ENCODE results near the gene MOGAT2. TPM values are rescaled to one million over a fixed set of nuclear protein-coding genes. Genes with fewer than 3 reads are reported as not detected.

Gene MOGAT2
- total RNA-seq, 1 experiment from 2014 or later = not detected

- no peak for DNase-seq (ENCODE audit: low read depth)
Measured at GRCh38 chr11:75759832-75760231, 42.2 kb downstream of the MOGAT2 start.

- no peak for DNase-seq (ENCODE audit: low read depth)
Measured at GRCh38 chr11:75760243-75760642, 42.6 kb downstream of the MOGAT2 start.

GRCh38 chr11:75760710-75761493 lies 43.3 kb downstream of the MOGAT2 start:
- no peak for DNase-seq (ENCODE audit: low read depth)

- no peak for DNase-seq (ENCODE audit: low read depth)
Measured at GRCh38 chr11:75762158-75762557, 44.5 kb downstream of the MOGAT2 start.

GRCh38 chr11:75762885-75763284 lies 45.2 kb downstream of the MOGAT2 start:
- DNase-seq (ENCODE audit: low read depth) = no peak

- DNase-seq (ENCODE audit: low read depth) = no peak
Measured at GRCh38 chr11:75763846-75764245, 46.2 kb downstream of the MOGAT2 start.

GRCh38 chr11:75765116-75765515 lies 47.5 kb downstream of the MOGAT2 start:
- DNase-seq (ENCODE audit: low read depth) = no peak

GRCh38 chr11:75766443-75767227 lies 49.0 kb downstream of the MOGAT2 start:
- no peak for DNase-seq (ENCODE audit: low read depth)

- no peak for DNase-seq (ENCODE audit: low read depth)
Measured at GRCh38 chr11:75767228-75767572, 49.6 kb downstream of the MOGAT2 start.

GRCh38 chr11:75767793-75768111 lies 50.1 kb downstream of the MOGAT2 start:
- DNase-seq (ENCODE audit: low read depth) = no peak

- DNase-seq (ENCODE audit: low read depth) = peak; percentile 65
Measured at GRCh38 chr11:75768112-75768908, 50.7 kb downstream of the MOGAT2 start, which contains the start of gene DGAT2. Gene DGAT2 (plus strand): TSS chr11:75768778. CDS start chr11:75768992, 214 bp downstream.

- DNase-seq (ENCODE audit: low read depth) = no peak
Measured at GRCh38 chr11:75768909-75769771, 51.5 kb downstream of the MOGAT2 start.

GRCh38 chr11:75770102-75770501 lies 52.5 kb downstream of the MOGAT2 start:
- DNase-seq (ENCODE audit: low read depth) = no peak

GRCh38 chr11:75771646-75772410 lies 54.2 kb downstream of the MOGAT2 start:
- DNase-seq (ENCODE audit: low read depth) = peak; percentile 67

- DNase-seq (ENCODE audit: low read depth) = no peak
Measured at GRCh38 chr11:75773595-75774353, 56.1 kb downstream of the MOGAT2 start.

GRCh38 chr11:75775056-75775455 lies 57.4 kb downstream of the MOGAT2 start:
- no peak for DNase-seq (ENCODE audit: low read depth)

- DNase-seq (ENCODE audit: low read depth) = no peak
Measured at GRCh38 chr11:75776546-75776945, 58.9 kb downstream of the MOGAT2 start.

GRCh38 chr11:75777461-75778110 lies 59.9 kb downstream of the MOGAT2 start:
- no peak for DNase-seq (ENCODE audit: low read depth)

- DNase-seq (ENCODE audit: low read depth) = no peak
Measured at GRCh38 chr11:75778962-75779361, 61.3 kb downstream of the MOGAT2 start.

Measured in RPMI7951 (cell line).